MCF 10A (cell line): ENCODE data around the gene PALLD. TPM values are rescaled to one million over a fixed set of nuclear protein-coding genes. Genes with fewer than 3 reads are reported as not detected.
"Not testable (repeated sequence)": the region's sequence is repeated elsewhere in the genome, so short reads cannot be mapped to it uniquely, and the experiment has no call there.

ENCODE experiments used
- BruUV-seq: library from RNA; stranded (reverse); fragments of 400-500 nt; replicated peaks from 2 replicates; lab custom pipeline; 2021; lab: Mats Ljungman, UMichigan
- CTCF ChIA-PET: fragments of 300-600 bp; sonication (Branson Sonifier 250); formaldehyde crosslinking; extraction: SDS; loops from one replicate; lab custom pipeline; 2021; ENCODE audit warnings: antibody characterized with exemption, inconsistent platforms; lab: Yijun Ruan, JAX
- POLR2A ChIA-PET: fragments of 300-600, 350-650 bp; sonication (Branson Sonifier 250); formaldehyde crosslinking; extraction: SDS; loops from one replicate; lab custom pipeline; 2020; ENCODE audit warnings: antibody characterized with exemption, inconsistent platforms; lab: Yijun Ruan, JAX
- DNase-seq: peaks from one replicate; pipeline ENCODE4 v3.0.0-alpha.2; 2018; ENCODE audit not compliant: unreplicated experiment
- H3K27ac Mint-ChIP-seq: one replicate; pipeline ENCODE4 v1.8.0; 2022; ENCODE audit warnings: mild to moderate bottlenecking, low read depth, mixed read lengths; ENCODE audit not compliant: unreplicated experiment
- H3K27me3 Mint-ChIP-seq: one replicate; pipeline ENCODE4 v1.8.0; 2022; ENCODE audit warnings: mixed read lengths; ENCODE audit not compliant: insufficient read depth, unreplicated experiment
- H3K36me3 Mint-ChIP-seq: one replicate; pipeline ENCODE4 v1.8.0; 2022; ENCODE audit warnings: mild to moderate bottlenecking, moderate library complexity, mixed read lengths; ENCODE audit not compliant: insufficient read depth, unreplicated experiment
- H3K4me1 Mint-ChIP-seq: one replicate; pipeline ENCODE4 v1.8.0; 2022; ENCODE audit warnings: mixed read lengths; ENCODE audit not compliant: insufficient read depth, unreplicated experiment
- H3K4me3 Mint-ChIP-seq: one replicate; pipeline ENCODE4 v1.8.0; 2022; ENCODE audit warnings: mild to moderate bottlenecking, moderate library complexity, mixed read lengths; ENCODE audit not compliant: unreplicated experiment
- H3K9me3 Mint-ChIP-seq: one replicate; pipeline ENCODE4 v1.8.0; 2022; ENCODE audit warnings: mixed read lengths; ENCODE audit not compliant: unreplicated experiment
- intact Hi-C: fragments of 100-400 bp; cut with micrococcal nuclease; formaldehyde crosslinking; loops from 2 replicates; pipeline ENCODE4 v1.14.1; 2022
- total RNA-seq: library from RNA; stranded (reverse); gene quantifications from 2 replicates; pipeline ENCODE4 v1.2.3, GENCODE V29; 2022
- TF ChIP-seq, protein P1 (sequence below): fragments of 200-600 bp; IDR thresholded peaks from one replicate; pipeline ENCODE4 v1.8.0; 2022; ENCODE audit warnings: antibody characterized with exemption, mild to moderate bottlenecking; ENCODE audit not compliant: unreplicated experiment

Gene PALLD
- total RNA-seq, 1 experiment from 2014 or later = 191 TPM

DNA sequence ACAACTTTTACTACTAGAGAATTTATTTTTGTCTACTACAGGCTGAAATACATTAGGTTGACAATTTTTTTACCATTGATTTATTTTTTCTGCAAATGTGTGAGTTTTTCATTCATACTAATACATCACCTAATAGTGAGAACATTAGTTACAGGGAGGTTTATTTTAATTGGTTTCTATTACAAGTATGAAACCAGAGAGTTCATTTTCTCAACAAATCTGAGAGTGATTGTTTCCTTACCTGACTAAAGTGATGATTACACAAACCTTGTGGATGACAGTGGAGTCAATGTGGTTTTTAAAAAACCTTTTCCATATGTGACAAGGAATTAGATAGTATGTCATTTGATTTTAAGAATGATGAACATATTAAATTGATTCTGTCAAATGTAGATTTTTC is 227.4 kb downstream of the PALLD start:
- no peak overlapping the region for H3K4me3 Mint-ChIP-seq
- TF ChIP-seq, protein P1, sequence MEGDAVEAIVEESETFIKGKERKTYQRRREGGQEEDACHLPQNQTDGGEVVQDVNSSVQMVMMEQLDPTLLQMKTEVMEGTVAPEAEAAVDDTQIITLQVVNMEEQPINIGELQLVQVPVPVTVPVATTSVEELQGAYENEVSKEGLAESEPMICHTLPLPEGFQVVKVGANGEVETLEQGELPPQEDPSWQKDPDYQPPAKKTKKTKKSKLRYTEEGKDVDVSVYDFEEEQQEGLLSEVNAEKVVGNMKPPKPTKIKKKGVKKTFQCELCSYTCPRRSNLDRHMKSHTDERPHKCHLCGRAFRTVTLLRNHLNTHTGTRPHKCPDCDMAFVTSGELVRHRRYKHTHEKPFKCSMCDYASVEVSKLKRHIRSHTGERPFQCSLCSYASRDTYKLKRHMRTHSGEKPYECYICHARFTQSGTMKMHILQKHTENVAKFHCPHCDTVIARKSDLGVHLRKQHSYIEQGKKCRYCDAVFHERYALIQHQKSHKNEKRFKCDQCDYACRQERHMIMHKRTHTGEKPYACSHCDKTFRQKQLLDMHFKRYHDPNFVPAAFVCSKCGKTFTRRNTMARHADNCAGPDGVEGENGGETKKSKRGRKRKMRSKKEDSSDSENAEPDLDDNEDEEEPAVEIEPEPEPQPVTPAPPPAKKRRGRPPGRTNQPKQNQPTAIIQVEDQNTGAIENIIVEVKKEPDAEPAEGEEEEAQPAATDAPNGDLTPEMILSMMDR = no peak
- BruUV-seq = no TSS peak
- DNase-seq = no peak
- intact Hi-C loops = no loop called here
- peaks cover 16% of the 10 kb centered on the region for H3K4me1 Mint-ChIP-seq
- ChIA-PET CTCF (interaction anchor here (1.0 kb wide), 1 partner anchor 184 kb away, joined by 3 read pairs; no protein-coding TSS in a partner anchor), POLR2A (no interaction called here)
- peaks cover 11% of the 10 kb centered on the region for H3K9me3 Mint-ChIP-seq
- no peak overlapping the region for H3K27ac Mint-ChIP-seq
- no peaks in the 10 kb centered on the region for H3K27me3 Mint-ChIP-seq
- H3K36me3 Mint-ChIP-seq = no peaks in the 10 kb centered on the region

DNA sequence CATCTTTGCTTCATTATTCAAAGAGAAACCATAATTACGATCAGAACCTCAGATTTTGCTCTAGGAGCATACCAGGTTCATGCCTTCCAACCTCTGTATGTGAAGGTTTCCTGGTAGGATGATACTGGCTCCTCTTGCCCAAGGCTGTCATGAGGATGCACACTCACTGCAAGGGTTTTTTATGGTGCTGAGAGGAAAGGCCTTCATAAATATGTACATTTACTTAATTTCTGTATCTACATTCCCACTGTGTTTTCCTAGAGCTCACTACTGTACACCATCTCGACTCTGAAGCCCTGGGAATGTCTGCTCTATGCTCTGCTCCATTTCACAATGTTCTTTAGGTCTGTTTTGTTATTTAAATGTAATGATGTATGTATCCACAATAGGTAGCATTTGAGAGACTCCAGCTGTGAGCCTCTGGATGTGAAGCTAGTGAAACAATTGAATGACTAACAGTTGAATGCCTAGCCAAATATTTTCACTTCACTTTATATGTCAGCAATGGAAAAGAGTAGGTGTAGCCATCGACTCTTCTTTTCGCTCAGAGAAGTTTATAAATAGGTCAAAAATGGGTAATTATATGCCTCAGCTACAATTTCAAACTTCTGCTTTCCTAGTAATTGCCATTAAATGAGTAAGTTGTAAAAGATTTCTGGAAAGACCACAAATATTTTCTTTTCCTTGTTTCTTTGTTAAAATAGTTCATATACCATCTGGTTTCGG is 228.0 kb downstream of the PALLD start:
- Mint-ChIP-seq H3K9me3 (peaks cover 7% of the 10 kb centered on the region), H3K36me3 (no peaks in the 10 kb centered on the region), H3K27ac (no peak overlapping the region), H3K4me1 (peaks cover 16% of the 10 kb centered on the region), H3K27me3 (no peaks in the 10 kb centered on the region), H3K4me3 (no peak overlapping the region)
- BruUV-seq = no TSS peak
- no peak for DNase-seq
- intact Hi-C loops = no loop called here
- ChIA-PET CTCF (interaction anchor here (1.0 kb wide), 1 partner anchor 183 kb away, joined by 3 read pairs; no protein-coding TSS in a partner anchor), POLR2A (interaction anchor here (1.2 kb wide), 1 partner anchor 18 kb away, joined by 3 read pairs; no protein-coding TSS in a partner anchor)
- TF ChIP-seq, protein P1 = no peak

DNA sequence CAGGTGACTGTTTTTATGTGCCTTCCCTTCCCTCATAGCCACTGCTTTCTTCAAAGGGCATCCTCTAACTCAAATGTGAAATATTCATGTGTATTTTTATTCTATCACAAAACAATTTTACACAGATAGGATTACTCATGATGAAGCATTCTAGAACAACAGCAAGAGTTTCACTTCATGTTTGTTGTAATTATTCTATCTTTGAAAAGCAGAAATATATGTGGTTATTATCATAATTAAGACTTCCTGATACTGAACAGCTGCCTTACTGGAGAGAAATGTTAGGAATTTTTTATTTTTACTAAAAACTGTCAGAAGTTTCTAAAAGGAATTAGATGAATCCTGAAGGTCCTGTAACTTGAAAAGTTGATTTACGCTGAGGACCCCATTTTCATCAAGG is 229.1 kb downstream of the PALLD start:
- Mint-ChIP-seq H3K9me3 (peaks cover 6% of the 10 kb centered on the region), H3K4me3 (no peak overlapping the region), H3K36me3 (no peaks in the 10 kb centered on the region), H3K4me1 (peaks cover 18% of the 10 kb centered on the region), H3K27ac (no peak overlapping the region), H3K27me3 (no peaks in the 10 kb centered on the region)
- intact Hi-C loops = no loop called here
- ChIA-PET CTCF (no interaction called here), POLR2A (interaction anchor here (1.2 kb wide), 1 partner anchor 17 kb away, joined by 3 read pairs; no protein-coding TSS in a partner anchor)
- TF ChIP-seq, protein P1 = no peak
- no peak for DNase-seq
- BruUV-seq = no TSS peak

- DNase-seq, H3K27me3 Mint-ChIP-seq, H3K27ac Mint-ChIP-seq, BruUV-seq, H3K36me3 Mint-ChIP-seq, intact Hi-C loops, H3K9me3 Mint-ChIP-seq, H3K4me3 Mint-ChIP-seq: not testable (repeated sequence)
- CTCF ChIA-PET = interaction anchor here (0.7 to 1.3 kb wide), 2 partner anchors 16 to 587 kb away, joined by 3 to 4 read pairs; no protein-coding TSS in a partner anchor
- H3K4me1 Mint-ChIP-seq = peaks cover 20% of the 10 kb centered on the region
- POLR2A ChIA-PET = interaction anchor here (0.6 kb wide), 1 partner anchor 143 kb away, joined by 3 read pairs; no protein-coding TSS in a partner anchor
Observed at GRCh38 chr4:168727181-168727580, 230.3 kb downstream of the PALLD start.
